Type B pancreatic cell (in vitro differentiated cells): ENCODE results near the gene FBLN5. TPM values are rescaled to one million over a fixed set of nuclear protein-coding genes. Genes with fewer than 3 reads are reported as not detected.

Experiments used
- DNase-seq: peaks from one replicate; pipeline ENCODE4 v3.0.0; 2021; ENCODE audit warnings: mixed read lengths; ENCODE audit not compliant: unreplicated experiment; ENCODE audit errors: extremely low spot score
- H3K27ac Mint-ChIP-seq: 2 replicates; pipeline ENCODE4 v1.8.0; 2021; ENCODE audit warnings: mild to moderate bottlenecking, mixed read lengths
- H3K27me3 Mint-ChIP-seq: 2 replicates; pipeline ENCODE4 v1.8.0; 2021; ENCODE audit warnings: mixed read lengths
- H3K36me3 Mint-ChIP-seq: 2 replicates; pipeline ENCODE4 v1.8.0; 2021; ENCODE audit warnings: mixed read lengths
- H3K4me1 Mint-ChIP-seq: one replicate; pipeline ENCODE4 v1.8.0; 2021; ENCODE audit warnings: mixed read lengths; ENCODE audit not compliant: unreplicated experiment
- H3K4me3 Mint-ChIP-seq: 2 replicates; pipeline ENCODE4 v1.8.0; 2021; ENCODE audit warnings: mild to moderate bottlenecking, mixed read lengths
- H3K9me3 Mint-ChIP-seq: 2 replicates; pipeline ENCODE4 v1.8.0; 2021; ENCODE audit warnings: mixed read lengths
- long read RNA-seq: library from polyadenylated mRNA; unstranded; transcript quantifications from one replicate; pipeline ENCODE4 v2.0.0, GENCODE V29; 2020
- total RNA-seq: library from RNA; stranded (reverse); gene quantifications from 2 replicates; pipeline ENCODE4 v1.2.1, GENCODE V29; 2021; ENCODE audit warnings: low replicate concordance
- TF ChIP-seq, protein P1 (sequence below): fragments of 200-600 bp; sonication (generic); conservative IDR thresholded peaks from 2 replicates; pipeline ENCODE4 v1.5.0; 2021; ENCODE audit warnings: antibody characterized with exemption, mild to moderate bottlenecking

FBLN5 gene
- 1.9 and 14.1 TPM in 2 replicates for total RNA-seq
- long read RNA-seq, partial matches to known transcripts = 1 of 1 reads
- long read RNA-seq, other reads (novel, unspliced or antisense) = 0 of 1 reads

DNA sequence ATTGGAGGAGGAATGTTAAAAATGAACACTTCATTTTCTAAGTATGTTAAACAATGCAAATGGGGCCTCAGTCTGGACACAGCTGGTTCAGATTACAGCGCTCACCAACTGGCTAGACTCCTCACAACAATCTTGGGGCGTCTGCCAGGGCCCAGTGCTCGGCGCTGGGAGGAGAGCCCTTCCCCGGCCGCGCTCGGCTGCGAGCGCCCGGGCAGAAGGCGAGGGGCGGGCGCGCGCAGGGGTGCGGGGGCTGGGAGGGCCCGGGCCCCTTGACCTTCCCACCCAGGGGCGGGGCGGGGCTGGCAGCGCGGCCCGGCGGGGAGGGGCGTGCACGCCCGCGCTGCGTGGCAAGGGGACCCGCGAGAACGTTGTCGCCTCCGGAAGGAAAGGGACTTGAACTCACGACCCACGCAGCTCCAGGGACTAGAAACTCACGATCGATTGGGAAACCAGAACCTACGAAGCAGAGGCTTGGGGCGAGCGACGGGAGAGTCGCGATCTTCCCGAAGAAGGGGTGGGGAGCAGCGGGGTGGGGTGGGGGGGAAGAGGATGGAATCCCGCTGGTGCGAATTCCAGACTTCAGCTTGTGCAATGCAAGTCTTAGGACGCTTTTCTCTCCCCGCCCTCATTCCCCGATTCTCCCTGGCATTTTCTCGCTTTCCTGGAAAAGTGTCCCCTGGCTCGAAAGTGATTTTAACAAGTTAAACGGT lies at the start of gene FBLN5:
TSS of gene FBLN5 (minus strand) at position 220 of the 710 bp plus-strand sequence. CDS start 465 bp downstream, outside the sequence.
- H3K4me3 Mint-ChIP-seq = peak within 1 kb of the TSS; percentile 89
- peak within 1 kb of the TSS; percentile 35 for H3K27ac Mint-ChIP-seq
- H3K9me3 Mint-ChIP-seq = no peaks in the 10 kb centered on the region
- TF ChIP-seq, protein P1, sequence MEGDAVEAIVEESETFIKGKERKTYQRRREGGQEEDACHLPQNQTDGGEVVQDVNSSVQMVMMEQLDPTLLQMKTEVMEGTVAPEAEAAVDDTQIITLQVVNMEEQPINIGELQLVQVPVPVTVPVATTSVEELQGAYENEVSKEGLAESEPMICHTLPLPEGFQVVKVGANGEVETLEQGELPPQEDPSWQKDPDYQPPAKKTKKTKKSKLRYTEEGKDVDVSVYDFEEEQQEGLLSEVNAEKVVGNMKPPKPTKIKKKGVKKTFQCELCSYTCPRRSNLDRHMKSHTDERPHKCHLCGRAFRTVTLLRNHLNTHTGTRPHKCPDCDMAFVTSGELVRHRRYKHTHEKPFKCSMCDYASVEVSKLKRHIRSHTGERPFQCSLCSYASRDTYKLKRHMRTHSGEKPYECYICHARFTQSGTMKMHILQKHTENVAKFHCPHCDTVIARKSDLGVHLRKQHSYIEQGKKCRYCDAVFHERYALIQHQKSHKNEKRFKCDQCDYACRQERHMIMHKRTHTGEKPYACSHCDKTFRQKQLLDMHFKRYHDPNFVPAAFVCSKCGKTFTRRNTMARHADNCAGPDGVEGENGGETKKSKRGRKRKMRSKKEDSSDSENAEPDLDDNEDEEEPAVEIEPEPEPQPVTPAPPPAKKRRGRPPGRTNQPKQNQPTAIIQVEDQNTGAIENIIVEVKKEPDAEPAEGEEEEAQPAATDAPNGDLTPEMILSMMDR = no peak
- H3K4me1 Mint-ChIP-seq = peaks cover 15% of the 10 kb centered on the region
- peaks cover 49% of the 10 kb centered on the region for H3K27me3 Mint-ChIP-seq
- DNase-seq = peak; percentile 66
- H3K36me3 Mint-ChIP-seq = no peaks in the 10 kb centered on the region

DNA sequence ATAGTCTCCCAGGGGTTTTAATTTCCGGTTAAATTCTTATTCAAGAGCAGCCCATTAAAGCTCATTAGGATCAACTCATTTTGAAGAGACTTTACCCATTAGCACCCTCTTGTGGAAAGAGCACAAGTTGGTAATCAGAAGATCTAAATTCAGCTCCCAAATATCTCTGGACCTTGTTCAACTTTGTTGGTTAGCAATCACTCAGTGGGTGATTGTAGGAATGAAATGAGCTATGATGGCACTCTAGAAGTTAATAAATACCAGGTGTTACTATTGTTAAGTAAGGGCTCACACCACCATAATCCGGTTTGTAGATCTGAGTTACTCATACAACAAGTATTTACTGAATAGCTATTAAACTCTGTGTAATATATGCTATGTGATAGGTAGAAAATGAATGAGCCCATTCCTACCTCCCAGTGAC lies 49.5 kb upstream of the FBLN5 start:
- TF ChIP-seq, protein P1 = peak; percentile 76
- no peak overlapping the region for H3K4me3 Mint-ChIP-seq
- H3K36me3 Mint-ChIP-seq = peaks cover 25% of the 10 kb centered on the region
- peak overlapping the region; percentile 48 for H3K27ac Mint-ChIP-seq
- DNase-seq = no peak
- no peaks in the 10 kb centered on the region for H3K4me1 Mint-ChIP-seq
- H3K27me3 Mint-ChIP-seq = no peaks in the 10 kb centered on the region
- H3K9me3 Mint-ChIP-seq = no peaks in the 10 kb centered on the region

DNA sequence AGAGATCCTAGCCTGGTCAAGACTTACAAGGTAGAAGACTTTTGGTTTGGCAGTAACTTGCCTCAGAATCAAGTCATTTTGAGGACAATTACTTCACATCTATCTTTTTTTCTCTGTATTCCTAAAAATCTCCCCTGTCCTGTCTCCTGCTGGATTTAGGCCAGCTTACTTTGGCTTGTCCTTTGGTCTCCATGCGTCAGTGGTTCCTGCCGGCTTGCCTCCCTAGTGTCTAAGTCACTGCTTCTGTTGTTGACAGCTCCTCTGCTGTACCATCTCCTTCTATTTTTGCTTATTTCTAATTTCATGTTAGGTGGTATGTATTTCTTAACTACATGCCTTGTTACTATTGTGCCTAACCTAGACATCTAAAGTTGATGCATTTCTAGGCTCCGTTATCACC lies 39.7 kb upstream of the FBLN5 start:
- Mint-ChIP-seq H3K9me3 (no peaks in the 10 kb centered on the region), H3K27me3 (no peaks in the 10 kb centered on the region), H3K27ac (no peak overlapping the region), H3K4me3 (no peak overlapping the region), H3K4me1 (no peaks in the 10 kb centered on the region), H3K36me3 (peaks cover 39% of the 10 kb centered on the region)
- TF ChIP-seq, protein P1 = no peak
- no peak for DNase-seq

- Mint-ChIP-seq H3K36me3 (peaks cover 36% of the 10 kb centered on the region), H3K27ac (no peak overlapping the region), H3K27me3 (no peaks in the 10 kb centered on the region), H3K4me3 (no peak overlapping the region), H3K4me1 (no peaks in the 10 kb centered on the region), H3K9me3 (no peaks in the 10 kb centered on the region)
- TF ChIP-seq, protein P1 = no peak
- no peak for DNase-seq
Measured at GRCh38 chr14:91985521-91986255, 38.2 kb upstream of the FBLN5 start.

DNA sequence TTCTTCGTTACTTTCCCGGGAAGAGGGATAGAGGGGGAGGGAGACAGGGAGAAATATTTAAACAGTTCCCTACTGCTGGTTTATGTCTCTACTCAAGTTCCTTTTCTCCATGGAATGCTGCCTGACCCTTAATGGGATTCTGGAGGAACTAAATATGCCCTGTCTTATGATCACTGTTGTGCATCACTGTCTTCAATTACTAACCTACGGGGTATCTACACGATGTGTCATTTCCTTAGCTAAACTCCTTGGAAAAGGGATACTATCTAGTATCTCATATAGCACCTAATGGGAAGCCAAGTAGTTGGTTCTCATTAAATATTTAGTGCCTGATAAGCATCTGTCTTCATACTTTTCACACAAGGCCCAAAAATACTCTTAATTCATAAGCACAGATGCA lies 37.5 kb upstream of the FBLN5 start:
- no peak overlapping the region for H3K27ac Mint-ChIP-seq
- no peak overlapping the region for H3K4me3 Mint-ChIP-seq
- H3K36me3 Mint-ChIP-seq = peaks cover 36% of the 10 kb centered on the region
- H3K9me3 Mint-ChIP-seq = no peaks in the 10 kb centered on the region
- no peaks in the 10 kb centered on the region for H3K27me3 Mint-ChIP-seq
- H3K4me1 Mint-ChIP-seq = no peaks in the 10 kb centered on the region
- DNase-seq = no peak
- TF ChIP-seq, protein P1 = no peak
